ENCODE results near the gene NPVF.

Gene NPVF

GRCh38 chr7:25228386-25228785, at the start of gene NPVF:
NPVF (minus strand) TSS chr7:25228486; CDS start chr7:25228439, 47 bp downstream.
- no peak for DNase-seq

- no peak for DNase-seq
These were observed 44.0 kb upstream of the NPVF start for GRCh38 chr7:25272265-25272664.

- no peak for DNase-seq
These were observed 35.1 kb upstream of the NPVF start for GRCh38 chr7:25263337-25263736.

GRCh38 chr7:25262586-25262985, 34.3 kb upstream of the NPVF start:
- no peak for DNase-seq

- no peak for DNase-seq
These were observed 33.4 kb upstream of the NPVF start for GRCh38 chr7:25261545-25262140.

- DNase-seq: no peak
These were observed 32.7 kb upstream of the NPVF start for GRCh38 chr7:25260862-25261494.

GRCh38 chr7:25259487-25260243, 31.4 kb upstream of the NPVF start:
- DNase-seq: peak; percentile 67

- DNase-seq: no peak
These were observed 28.1 kb upstream of the NPVF start for GRCh38 chr7:25256333-25256819.

GRCh38 chr7:25255611-25256332, 27.5 kb upstream of the NPVF start:
- no peak for DNase-seq

GRCh38 chr7:25254604-25255003, 26.3 kb upstream of the NPVF start:
- no peak for DNase-seq

GRCh38 chr7:25253714-25254113, 25.4 kb upstream of the NPVF start:
- no peak for DNase-seq

- no peak for DNase-seq
These were observed 22.1 kb upstream of the NPVF start for GRCh38 chr7:25250386-25250785.

GRCh38 chr7:25249772-25250171, 21.5 kb upstream of the NPVF start:
- no peak for DNase-seq

- DNase-seq: no peak
These were observed 18.0 kb upstream of the NPVF start for GRCh38 chr7:25246306-25246705.

GRCh38 chr7:25244254-25245033, 16.2 kb upstream of the NPVF start:
- no peak for DNase-seq

- no peak for DNase-seq
These were observed 14.4 kb upstream of the NPVF start for GRCh38 chr7:25242678-25243077.

GRCh38 chr7:25240896-25241295, 12.6 kb upstream of the NPVF start:
- no peak for DNase-seq

- DNase-seq: no peak
These were observed 12.1 kb upstream of the NPVF start for GRCh38 chr7:25240340-25240739.

- DNase-seq: no peak
These were observed 11.6 kb upstream of the NPVF start for GRCh38 chr7:25239888-25240287.

GRCh38 chr7:25238066-25238725, 9.9 kb upstream of the NPVF start:
- no peak for DNase-seq

- no peak for DNase-seq
These were observed 7.2 kb upstream of the NPVF start for GRCh38 chr7:25235471-25235870.

- DNase-seq: no peak
These were observed 6.0 kb upstream of the NPVF start for GRCh38 chr7:25234336-25234735.

Measured in NCI-H1417 treated with DMSO at 0.1 percent for 48 hours (cell line).